Skeletal muscle cell (primary cell): ENCODE results near the gene MTSS2.
"Not testable (repeated sequence)": the region's sequence is repeated elsewhere in the genome, so short reads cannot be mapped to it uniquely, and the experiment has no call there.

Experiments
- DNase-seq: peaks from one replicate; pipeline ENCODE4 v3.0.0-alpha.2; 2010; ENCODE audit warnings: low read depth
- H3K4me3 ChIP-seq: 2 replicates; pipeline ENCODE4 v1.5.1; 2011; ENCODE audit warnings: low read depth, mild to moderate bottlenecking, control low read depth, low read length, moderate library complexity

The MTSS2 gene

DNA sequence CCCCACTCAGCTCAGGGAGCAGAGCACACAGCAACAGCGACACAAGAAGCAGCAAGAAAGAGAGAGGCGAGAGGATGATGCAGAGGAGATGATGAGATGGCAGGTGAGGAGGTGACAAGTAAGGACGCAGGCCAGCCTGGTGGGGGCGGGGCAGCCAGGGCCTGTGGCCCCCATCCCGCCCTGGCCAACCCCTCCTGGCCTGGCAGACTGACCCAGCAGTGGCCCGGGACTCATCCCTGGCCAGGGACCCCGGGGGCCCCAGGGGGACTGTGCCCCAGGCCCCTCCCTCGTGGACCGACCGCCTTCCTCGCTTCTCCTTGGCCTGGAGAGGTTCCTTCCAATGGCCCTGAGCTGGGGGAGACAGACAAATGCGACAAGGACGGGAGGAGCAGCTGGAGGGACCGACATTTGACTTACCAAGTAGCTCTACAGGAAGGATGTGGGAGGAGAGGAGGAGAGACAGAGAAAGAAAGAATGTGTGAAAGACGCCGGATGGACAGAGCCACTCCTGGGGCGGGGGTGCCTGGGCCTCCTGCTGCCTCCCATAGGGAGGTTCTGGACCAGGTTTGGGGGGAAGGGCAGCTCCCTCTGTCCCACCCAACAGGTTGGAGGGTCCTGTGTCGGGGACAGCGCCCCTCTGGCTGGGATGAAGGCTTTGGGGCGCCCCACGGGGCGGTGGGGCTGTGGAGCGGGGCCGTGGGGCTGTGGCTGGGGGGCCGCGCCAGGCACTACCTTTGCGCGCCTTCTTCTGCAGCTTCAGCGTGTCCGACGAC, 6.8 kb downstream of the MTSS2 start:
- DNase-seq, result no peak
- H3K4me3 ChIP-seq, result no peak overlapping the region

DNA sequence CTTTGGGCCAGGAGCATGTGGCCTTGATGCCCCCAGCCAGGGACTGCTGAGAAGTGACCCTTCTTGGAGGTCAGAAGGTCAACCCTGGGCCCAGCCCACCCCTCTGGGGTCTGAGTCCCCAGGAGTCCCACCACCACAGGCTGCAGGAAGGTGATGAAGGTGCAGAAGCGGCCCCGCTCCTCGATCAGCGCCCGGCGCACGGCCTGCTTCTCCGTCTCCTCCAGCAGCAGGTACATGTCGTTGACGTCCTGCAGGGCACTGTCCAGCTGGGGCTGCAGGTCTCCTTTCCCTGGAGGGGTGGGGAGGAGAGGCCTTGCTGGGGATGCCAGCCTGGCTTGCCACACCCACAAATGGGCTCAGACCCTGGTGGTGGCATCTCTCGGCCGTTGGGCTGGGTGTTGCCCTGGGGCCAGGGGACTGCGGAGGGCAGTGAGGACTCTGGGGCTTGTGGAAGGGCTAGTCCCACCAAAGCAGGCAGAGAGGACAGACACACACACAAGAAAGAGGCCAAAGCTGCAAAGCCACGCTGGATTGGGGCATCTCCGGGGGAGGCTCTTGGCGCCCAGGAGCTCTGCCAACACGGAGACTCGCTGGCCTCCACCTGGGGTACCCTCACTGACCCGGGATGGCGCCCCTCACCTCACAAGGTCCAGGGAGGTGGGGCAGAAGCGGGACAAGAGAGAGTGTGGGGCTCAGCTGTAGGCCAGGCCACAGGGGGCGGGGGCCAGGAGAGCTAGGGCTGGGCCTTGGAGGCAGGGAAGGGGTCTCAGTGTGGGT, 7.5 kb downstream of the MTSS2 start:
- H3K4me3 ChIP-seq, result no peak overlapping the region

DNA sequence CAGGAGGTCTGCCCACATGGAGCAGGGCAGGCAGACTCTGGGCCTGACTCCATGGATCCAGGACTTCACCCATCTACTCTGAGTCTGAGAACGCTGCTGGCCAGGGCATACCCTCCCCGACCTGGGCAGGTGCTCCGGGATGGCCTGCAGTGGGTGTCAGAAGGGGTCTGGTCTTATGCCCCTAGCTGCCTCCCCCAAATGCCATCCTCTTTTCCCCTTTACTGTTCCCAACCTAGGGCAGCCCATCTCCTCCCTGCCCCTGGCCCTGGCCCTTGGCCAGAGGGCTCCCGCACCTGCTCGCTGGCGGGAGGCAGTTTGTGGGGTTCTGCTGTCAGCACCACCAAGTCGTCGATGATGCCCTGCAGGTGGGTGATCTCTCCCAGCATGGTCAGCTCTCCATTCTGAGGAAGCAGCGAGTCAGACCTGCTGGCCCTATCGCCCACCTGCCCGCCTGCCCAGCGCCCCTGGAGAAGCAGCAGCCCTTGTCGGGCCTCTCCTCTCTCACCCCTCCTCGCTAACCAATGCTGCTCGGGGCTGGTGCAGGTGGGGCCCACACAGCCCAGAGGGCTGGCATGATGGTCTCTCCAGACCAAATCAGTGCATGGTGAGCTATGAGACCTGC, 8.2 kb downstream of the MTSS2 start:
- no peak for DNase-seq
- H3K4me3 ChIP-seq, result no peak overlapping the region

More for the DNA sequence above, 7.5 kb downstream of the MTSS2 start:
- no peak for DNase-seq

DNA sequence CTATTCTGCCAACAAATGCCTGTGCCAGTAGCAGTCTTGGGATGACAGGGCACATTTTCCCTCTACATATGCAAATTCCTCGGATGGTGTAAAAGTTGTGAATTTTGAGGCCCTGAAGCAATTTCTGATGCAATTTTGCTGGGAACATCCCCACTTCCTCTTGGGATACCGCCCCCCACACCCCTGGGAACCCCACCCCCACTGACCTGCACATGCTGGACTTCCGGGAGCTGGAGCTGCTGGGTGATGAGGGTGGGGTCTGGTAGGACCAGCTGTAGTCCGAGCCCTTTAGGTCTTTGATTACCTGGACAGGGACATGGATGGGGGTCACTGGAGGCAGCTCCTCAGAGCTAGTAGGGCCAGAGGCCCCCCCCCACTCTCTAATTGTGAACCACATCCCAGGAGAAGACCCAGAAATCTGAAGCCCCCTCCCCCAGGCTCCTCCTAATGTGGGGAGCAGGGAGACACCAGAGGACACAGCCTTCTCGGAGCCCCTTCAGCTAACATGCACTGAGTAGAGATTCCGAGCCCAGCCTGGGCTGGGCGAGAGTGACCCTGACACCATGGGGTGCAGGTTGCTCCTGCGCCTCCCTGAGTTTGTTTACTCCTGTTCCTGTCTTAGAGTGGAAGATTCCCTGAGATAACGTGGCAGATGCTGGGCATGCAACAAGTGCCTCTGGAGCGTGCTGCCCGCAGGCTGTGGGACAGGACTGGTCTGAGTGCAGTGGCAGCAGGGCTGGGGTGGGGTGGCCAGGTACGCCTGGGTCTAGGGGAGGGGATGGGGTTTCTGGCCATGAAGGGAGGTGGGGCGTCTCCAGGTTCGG, 9.0 kb downstream of the MTSS2 start:
- no peak overlapping the region for H3K4me3 ChIP-seq
- no peak for DNase-seq

DNA sequence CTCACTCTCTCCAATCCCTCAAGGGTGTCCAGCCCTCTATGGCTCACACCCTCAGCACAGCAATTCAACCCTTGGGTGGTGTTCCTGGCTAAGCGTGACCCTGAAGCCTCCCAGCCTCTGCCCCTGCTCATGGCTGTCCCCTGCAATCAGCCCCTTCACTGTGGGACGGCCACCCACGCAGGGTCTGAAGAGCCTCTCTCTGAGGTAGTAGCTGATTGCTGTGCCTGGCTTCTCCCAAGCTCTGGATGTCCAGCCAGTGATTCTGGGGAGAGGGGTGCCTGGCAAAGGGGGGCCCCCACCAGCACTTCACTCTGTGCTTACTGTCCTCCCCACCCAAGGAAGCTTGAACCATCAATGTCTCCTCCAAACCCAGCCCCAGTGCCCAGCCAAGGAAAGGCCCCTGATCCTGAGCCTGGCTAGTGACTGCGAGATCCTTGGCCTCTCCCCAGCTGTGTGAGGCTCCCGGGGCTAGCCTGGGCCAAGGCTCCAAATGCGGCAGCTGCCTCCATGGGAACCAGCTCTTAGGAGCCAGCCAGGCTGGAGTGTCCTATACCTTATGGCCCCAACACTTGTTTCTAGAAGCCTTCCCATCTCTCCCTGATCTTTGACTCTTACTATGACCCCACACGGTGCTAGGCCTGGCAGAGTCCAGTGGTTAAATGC, 9.9 kb downstream of the MTSS2 start:
- DNase-seq, result no peak
- H3K4me3 ChIP-seq, result no peak overlapping the region

DNA sequence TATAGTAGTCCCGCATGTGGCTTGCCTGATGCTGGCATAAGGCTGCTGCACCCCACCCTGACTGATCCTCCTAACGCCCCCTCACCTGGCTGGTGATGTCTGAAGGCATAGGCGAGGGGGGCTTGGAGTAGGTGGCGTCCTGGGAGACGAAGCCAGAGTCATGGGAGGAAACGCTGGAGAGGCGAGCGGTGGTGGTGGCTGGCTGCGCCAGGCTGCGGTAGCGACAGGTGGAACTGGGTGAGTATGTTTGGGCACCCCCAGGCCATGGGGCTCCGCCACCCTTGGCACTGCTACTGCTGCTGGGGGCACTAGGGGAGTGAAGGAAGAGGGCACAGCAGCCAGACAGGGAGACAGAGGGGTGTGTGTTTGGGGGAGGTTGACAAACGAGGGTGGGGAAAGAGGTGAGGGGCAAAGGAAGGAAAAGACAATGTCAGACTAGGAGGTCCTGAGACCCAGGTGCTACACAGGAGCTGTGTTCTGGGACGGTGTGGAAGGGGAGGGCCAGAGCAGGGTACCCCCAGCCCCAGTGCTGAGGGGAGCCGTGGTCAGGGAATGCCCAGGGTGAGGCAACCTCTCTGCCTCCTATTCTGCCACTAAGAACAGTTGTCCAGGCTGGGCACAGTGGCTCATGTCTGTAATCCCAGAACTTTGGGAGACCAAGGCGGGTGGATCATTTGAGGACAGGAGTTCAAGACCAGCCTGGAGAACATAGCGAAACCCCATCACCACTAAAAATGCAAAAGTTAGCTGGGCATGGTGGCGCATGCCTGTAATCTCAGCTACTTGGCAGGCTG, 11.4 kb downstream of the MTSS2 start:
- no peak for DNase-seq

DNA sequence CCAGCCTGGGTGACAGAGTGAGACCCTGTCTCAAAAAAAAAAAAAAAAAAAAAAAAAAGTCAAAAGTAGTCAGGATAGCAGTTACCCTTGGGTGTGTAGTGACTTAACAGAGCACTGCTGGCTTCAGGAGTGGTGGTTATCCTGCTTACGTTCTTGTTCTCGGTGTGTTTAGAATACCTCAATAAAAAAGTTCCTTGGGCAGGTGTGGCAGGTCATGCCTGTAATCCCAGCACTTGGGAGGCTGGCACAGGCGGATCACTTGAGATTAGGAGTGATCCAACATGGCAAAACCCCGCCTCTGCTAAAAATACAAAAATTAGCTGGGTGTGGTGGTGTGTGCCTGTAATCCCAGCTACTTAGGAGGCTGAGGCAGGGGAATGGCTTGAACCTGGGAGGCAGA, 14.9 kb downstream of the MTSS2 start:
- not testable (repeated sequence) for DNase-seq, H3K4me3 ChIP-seq

More for the DNA sequence above, 11.4 kb downstream of the MTSS2 start:
- H3K4me3 ChIP-seq, result no peak overlapping the region

DNA sequence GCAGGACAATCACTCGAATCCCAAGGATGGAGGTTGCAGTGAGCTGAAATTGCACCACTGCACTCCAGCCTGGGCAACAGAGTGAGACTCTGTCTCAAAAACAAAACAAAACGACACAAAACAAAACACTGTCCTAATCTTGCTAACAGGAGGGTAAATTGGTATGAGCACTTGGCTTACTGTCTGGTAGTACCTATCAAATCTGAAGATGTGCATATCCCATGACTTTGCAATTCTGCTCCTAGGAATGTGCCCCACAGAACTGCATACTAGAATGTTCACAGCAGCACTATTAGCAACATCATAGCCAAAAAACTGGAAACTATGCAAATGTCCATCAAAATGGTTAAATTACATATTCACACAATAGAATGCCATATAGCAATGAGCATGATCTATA, 15.7 kb downstream of the MTSS2 start:
- DNase-seq, result no peak
- H3K4me3 ChIP-seq, result no peak overlapping the region

DNA sequence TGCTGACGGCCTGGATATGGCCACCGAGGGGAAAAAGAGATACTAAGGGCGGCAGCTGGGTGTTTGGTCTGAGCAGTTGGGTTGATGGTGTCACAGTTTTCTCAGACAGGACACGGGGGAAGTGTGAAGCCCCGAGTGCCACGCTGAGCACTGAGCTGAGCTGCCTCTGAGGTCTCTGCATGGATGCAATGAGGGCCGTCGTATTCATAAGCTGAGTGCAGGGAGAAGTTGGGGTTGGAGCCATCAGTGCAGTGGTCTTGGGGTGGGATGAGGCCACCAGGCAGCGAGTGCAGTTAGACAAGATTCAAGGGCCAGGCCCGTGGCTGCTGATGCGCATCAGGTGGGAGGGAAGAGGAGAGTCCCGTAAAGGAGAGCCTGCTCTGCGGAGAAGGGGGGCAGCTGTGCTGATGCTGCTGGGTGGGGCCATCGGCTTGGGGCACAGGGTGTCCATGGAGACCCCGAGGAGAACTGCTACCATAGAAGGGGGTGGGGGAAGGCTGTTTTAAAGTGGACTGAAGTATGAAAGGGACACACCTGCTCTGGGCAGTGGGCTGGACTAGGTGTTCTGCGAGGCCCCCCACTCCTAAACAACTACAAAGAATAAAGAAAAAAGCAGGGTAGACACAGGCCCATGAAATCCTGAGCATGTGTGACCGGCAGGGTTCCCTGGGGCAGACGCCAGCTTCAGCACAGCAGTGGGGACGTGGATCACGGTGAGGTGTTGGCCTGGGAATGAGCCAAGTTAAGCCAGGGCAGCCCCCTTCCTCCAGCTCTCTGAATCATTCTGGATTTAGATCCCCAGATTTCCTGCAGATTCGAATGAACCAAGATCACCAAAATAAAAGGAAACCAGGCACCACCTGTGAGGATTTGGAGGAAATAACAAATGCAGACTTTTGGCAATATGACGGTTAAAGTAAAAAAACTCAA, 19.8 kb downstream of the MTSS2 start:
- no peak overlapping the region for H3K4me3 ChIP-seq
- no peak for DNase-seq

DNA sequence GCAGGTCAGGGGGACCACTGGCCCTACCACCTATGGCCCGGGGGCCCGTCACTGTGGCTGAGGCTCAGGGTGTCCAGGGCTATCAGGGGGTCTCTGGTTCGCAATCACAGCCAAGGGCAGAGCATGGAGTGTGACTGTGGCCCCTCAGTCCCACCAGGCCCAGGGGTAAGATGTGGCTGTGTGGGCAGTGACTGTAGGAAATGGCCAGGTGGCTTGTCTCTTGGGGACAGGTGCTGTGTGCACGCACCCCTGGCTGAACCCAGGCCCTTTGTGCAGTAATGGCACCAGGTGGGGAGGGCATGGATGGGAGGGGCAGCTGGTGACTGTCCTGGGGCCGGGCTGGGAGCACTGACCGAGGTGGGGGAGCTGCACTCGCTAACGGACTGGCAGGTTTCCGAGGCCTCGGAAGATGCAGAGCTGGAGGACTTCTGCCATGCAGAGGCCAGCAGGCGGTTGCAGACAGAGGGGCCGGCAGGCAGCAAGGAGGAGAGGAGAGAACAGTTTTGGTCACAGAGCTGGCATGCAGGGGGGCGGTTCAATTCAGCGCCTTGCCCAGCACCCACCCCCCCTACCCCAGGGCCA, 20.6 kb downstream of the MTSS2 start:
- no peak for DNase-seq
- no peak overlapping the region for H3K4me3 ChIP-seq

DNA sequence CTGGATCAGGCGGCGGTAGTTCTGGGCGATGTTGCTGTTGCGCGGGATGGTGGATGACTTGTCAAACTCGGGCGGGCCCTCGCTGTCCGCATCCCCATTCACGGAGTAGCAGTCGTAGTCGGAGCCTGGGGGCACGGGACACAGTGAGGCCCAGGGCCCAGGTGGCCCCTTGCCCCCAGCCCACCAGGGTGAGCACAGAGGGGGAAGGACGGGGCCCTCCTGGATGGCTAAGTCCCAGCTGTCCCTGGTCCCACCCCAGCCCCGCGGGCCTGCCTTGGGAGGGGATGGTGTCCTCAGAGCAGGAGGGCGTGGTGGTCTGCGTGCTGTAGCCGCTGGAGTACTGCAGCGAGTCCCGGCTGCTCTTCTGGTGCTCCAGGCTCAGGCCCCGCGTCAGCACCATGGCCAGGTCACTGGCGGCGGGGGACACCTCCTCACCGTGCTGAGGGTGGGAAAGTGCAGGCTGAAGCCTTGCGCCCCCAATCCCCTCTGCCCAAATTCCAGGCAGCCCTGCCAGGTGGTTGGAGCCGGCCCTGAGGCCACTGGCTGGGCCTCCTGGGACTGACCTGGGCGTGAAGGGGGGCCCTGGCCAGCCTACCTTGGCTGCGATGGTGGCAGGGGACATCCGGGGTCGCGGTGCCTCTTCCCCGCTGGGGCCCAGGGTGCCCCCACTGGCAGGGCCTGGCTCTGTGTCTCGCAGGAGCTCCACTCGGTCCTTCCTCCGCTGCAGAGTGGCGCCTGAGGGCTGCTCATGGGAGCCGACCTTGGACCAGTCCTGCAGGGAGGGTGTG, 21.3 kb downstream of the MTSS2 start:
- DNase-seq, result no peak
- no peak overlapping the region for H3K4me3 ChIP-seq

DNA sequence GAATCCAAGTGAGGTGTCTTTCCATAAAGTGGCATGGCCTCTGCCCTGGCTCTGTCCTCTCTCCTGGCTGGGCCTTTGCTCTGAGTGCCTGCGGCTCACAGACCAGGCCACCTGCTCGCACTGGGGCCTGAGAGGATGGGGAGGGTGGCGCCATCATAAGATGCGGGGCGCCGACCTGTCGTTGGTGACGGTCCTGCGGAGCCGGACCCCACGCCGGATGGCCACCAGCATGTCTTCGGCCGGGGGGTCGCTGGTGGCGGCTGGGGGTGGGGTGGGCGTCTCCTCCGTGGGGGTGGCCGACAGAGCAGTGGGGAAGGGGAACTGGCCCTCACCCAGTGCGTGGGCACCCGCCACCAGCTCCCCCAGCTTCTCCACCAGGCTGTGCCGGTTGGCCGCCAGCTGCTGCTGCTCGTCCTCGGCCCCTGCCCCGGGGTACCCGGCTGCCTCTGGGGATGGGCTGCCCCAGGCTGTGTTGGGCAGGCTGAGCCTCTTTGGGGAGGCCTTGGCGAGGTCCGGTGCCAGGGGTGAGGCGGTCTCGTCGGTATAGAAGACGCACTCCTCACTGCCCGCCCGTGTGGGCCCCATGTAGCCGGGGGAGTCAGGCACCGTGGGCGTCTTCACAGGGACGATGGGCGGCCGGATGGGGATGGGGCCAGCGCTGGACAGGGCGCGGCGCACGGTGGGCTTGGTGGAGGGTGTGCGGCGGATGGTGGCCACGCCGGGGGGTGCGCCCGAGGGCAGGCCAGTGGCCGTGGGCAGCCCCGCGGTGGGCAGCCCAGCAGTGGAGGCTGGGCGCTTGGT, 22.1 kb downstream of the MTSS2 start:
- no peak for DNase-seq

DNA sequence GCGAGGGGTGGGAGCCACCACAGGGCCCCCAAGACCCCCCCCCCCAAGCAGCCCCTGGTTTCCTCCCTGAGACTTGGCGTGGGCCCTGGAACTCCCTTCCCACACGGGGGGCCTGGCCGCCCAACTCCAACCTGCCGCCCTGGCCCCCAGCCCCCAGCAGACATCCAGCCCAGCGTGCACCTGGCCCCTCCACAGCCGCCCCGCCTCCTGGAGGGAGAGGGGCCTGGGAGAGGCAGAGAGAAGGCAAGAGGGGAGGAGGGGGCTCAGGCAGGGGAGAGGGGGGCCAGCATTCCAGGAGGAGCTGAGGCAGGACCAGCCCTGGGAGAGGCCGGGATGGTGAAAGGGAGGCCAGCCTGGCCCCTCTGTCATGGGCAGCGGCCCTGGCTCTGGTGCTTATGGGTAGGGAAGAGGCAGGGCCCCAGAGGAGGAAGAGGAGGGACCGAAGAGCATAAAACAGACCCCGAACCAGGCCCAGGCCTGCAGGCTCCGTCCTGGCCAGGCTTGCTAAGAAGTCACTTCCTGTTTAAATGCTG, 22.8 kb downstream of the MTSS2 start:
- no peak for DNase-seq
- H3K4me3 ChIP-seq, result no peak overlapping the region

More for the DNA sequence above, 22.1 kb downstream of the MTSS2 start:
- H3K4me3 ChIP-seq, result no peak overlapping the region

DNA sequence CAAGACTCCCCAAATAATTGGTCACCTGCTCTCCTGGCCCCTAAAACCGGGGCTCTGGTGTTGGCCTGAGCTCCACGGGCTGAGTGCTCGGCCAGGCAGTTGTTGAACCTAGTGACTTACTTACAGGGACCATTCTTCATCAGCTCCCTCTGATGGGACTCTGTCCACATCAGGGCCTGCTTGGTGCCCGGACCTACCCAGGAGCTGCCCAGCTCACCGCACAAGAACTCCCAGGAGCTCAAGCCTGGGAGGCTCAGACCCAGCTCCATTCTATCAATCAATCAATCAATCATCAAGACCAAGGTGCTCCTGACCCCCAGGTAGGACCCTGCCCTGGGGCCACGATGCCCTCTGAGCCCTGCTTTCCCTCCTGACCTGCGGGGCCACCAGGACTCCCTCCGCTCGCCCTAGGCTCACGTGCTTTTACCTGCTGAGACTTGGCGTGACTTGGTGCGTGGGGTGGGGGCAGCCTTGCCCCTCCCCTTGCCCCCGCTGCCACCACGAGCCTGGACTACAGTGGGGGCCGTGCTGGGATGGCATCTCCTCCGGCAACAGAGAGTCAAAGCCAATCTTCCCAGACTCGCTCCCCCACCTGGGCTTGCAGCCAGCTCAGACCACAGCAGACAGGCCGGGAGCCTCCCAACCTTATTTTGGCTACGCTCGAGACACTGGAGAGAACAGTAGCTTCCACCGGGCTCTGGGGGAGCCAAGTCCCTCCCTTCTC, 23.8 kb downstream of the MTSS2 start:
- no peak overlapping the region for H3K4me3 ChIP-seq
- no peak for DNase-seq

DNA sequence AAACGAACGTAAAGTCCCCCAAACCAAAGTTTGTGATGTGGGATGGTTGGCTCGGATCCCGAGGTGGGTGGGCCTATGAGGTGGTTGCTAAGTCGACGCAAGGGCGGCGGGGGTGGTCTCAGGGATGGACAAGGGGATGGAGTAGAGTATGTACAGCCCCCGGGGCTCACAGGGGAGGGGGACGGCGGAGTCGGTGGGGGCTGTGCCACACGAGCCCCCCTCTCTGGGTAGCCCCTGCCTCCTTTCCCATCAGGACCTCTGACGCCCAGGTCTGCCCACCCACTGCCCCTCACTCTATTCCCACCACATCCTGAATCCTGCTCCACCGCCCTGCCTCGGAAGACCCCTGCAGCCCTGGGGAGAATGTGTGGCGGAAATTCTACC, 24.3 kb downstream of the MTSS2 start:
- no peak overlapping the region for H3K4me3 ChIP-seq
- DNase-seq, result no peak
